Epithelial cell of prostate (primary cell): Measurements from ENCODE around the gene SEMA5A.

Experiments used
- DNase-seq: peaks from one replicate; pipeline ENCODE4 v3.0.0-alpha.2; 2011; ENCODE audit warnings: low read depth, low spot score
- H3K27ac ChIP-seq: fragments of 450-650 bp; 2 replicates; pipeline ENCODE4 v1.5.1; 2017; ENCODE audit warnings: mild to moderate bottlenecking

SEMA5A gene

DNA sequence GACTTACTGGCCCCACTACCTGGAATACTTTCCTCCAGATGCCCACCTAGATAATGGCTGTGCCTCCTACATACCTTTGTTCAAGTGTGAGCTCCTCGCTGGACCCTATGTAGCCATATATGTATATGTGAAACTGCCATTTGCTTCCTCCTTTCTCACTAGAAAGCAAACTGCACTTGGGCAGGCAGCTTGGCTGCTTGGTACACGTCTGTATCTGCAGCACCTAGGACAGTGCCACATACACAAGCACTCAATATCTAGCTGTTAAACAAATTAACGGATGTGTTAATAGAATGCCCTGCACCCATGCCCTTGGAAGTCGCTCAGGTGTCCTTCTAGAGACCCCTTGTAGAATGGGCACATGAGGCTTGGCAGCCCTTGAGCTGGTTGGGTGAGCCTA is 301.5 kb downstream of the SEMA5A start:
- DNase-seq, result no peak
- H3K27ac ChIP-seq, result no peak overlapping the region

- H3K27ac ChIP-seq, result no peak overlapping the region
- DNase-seq, result no peak
Observed at GRCh38 chr5:9241479-9242305, 304.2 kb downstream of the SEMA5A start.

- H3K27ac ChIP-seq, result peak overlapping the region; percentile 79
- DNase-seq, result no peak
Observed at GRCh38 chr5:9240431-9240830, 305.4 kb downstream of the SEMA5A start.

DNA sequence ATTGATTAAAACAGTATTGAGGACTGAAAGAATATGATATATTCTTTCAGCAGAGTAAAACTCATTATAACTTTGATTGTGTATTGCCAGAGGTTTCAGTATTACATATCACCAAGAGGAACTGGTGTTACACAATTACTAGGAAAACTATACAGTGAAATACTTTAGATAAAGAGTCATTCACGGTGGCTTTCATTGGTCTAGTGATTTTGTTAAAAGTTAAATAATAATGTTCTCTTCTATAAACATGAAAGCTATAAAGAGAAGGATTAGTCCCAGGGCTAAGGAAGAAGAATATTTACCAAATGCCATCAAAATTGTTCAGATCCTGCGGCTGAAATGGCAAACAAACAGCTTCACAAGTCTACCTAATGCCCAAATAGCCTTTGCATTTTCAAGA is 306.2 kb downstream of the SEMA5A start:
- DNase-seq, result no peak
- H3K27ac ChIP-seq, result peak overlapping the region; percentile 79

DNA sequence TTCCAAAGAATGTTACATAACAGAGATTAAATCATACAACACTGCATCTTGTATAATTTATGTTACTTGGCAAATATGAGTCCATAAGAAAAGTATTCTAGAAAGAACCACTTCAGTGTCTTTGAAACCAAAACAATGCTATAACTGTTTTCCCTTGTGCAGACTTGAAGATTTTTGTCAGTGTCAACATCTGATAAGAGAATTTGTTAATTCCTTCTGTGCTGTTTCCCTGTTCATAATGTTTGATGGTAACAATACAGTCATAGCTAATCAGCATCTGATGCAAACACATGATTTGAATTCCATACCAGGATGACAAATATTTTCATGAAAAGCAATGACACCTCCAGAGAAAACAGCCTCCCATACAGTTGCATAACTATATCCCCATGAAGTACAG is 306.8 kb downstream of the SEMA5A start:
- peak overlapping the region; percentile 79 for H3K27ac ChIP-seq
- peak; percentile 51 for DNase-seq

DNA sequence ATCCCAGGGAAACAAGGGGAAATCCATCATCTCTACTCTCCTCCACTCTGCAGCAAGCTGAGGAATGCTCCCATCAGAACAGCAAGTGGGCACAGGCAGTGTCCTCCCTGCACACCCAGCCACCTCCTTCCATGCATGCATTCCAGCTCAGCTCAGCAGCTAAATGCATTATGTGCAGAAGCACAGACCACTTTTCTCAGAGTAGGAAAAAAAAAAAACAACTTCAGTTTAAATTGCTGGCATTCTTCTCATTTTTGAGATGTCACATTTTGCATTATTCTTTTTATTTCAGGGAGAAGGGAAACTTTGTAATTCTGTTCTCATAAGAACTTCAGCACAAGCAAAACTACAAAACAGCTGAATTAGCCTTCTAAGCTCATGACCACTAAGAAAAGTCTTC is 312.2 kb downstream of the SEMA5A start:
- H3K27ac ChIP-seq, result no peak overlapping the region
- DNase-seq, result no peak

- no peak overlapping the region for H3K27ac ChIP-seq
- no peak for DNase-seq
Observed at GRCh38 chr5:9233035-9233434, 312.8 kb downstream of the SEMA5A start.

GRCh38 chr5:9231842-9232241 is 314.0 kb downstream of the SEMA5A start:
- no peak overlapping the region for H3K27ac ChIP-seq
- no peak for DNase-seq

DNA sequence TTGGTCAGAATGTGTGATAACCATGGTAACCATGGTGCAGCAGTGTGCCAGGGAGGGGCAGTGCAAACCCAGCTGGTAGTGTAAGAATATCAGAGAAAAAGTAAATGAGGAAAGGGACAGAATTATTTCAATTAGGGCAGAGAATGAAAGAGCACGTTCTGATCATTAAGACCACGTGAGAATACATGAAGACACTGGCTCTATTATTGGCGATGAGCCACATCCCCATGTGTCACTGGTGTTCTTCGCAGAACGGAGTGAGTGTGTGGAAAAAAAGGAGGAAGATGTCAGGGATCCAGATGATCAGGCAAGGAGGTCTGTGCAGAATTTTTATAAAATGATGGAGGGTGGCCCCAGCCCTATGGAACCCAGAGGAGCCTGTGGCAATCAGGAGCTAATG is 315.5 kb downstream of the SEMA5A start:
- H3K27ac ChIP-seq, result no peak overlapping the region
- no peak for DNase-seq

GRCh38 chr5:9226016-9226536 is 319.8 kb downstream of the SEMA5A start:
- H3K27ac ChIP-seq, result no peak overlapping the region
- no peak for DNase-seq

DNA sequence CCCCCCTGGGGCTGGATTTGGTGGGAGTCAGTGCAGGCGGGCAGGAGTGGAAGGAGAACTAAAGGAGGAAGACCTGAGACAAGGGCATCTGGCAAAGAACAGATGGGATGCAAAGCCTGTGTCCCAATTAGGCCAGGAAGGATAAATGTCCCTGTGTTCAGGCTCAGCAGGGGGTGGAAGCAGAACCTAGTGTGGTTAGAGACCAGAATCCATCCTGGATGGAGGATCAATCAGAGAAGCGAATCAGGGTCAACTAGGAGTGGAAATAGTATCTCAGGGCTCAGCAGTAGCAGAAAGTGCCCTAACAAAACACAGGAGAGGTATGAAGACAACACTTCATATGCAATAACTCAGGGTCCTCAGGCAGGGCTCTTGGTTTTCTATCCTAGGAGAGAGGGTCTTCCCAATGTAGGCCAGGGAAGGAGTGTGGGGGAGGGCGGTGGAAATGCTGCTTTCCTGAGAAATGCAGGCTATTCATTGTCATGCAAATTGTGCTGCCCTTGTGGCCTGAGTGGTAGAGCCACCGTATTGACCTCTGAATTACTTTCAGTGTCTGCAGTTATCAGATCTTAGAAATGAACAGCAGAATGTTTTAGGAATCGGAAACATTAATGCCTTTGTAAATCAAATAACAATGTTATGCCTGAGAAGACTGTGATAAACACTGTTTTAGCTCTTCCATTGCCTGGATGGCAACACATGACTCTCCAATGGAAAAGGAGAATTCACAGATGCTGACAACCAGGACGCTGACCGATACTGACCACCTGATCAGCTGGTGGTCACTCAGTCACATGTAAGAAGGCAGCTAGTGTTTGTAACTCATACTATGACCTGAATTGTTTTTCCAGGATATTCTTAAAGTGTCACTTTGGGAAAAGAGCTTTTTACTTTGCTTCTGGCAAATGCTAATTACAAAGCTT is 323.6 kb downstream of the SEMA5A start:
- no peak overlapping the region for H3K27ac ChIP-seq
- DNase-seq, result no peak

DNA sequence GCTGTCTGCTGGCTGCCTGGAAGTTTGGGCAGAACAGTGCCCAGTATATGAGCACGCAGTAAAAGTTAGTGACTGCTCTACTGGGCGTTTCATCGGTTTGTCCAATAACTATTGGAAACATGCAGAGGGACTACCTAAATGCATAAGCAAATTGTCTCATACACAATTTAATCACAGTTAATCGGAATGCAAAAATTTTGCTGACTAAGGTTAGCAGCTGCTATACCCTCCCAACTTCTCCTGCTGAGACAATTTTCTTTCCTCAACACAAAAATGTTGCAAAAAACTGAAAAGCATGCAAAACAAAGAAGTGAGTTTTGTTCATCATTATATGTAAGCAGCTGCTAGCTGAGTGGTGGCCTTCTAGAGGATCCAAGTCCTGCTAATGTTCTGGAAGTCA is 327.5 kb downstream of the SEMA5A start:
- DNase-seq, result no peak
- no peak overlapping the region for H3K27ac ChIP-seq

DNA sequence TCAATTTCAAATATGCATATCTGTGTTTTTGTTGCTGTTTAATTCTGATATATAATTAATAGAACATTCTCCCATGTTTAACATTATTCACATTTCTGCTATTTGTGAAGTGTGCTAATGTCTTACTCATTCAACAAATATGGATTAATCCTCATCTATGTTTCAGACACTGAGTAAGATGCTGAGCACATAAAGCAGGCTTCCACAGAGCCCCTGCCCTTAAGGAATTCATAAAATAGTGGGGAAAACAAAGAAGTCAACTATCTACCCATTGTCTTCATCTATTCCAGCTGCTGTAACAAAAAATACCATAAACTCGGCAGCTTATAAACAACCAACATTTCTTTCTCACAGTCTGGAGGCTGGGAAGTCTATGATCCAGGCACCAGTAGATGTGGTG is 333.3 kb downstream of the SEMA5A start:
- no peak for DNase-seq
- H3K27ac ChIP-seq, result no peak overlapping the region

DNA sequence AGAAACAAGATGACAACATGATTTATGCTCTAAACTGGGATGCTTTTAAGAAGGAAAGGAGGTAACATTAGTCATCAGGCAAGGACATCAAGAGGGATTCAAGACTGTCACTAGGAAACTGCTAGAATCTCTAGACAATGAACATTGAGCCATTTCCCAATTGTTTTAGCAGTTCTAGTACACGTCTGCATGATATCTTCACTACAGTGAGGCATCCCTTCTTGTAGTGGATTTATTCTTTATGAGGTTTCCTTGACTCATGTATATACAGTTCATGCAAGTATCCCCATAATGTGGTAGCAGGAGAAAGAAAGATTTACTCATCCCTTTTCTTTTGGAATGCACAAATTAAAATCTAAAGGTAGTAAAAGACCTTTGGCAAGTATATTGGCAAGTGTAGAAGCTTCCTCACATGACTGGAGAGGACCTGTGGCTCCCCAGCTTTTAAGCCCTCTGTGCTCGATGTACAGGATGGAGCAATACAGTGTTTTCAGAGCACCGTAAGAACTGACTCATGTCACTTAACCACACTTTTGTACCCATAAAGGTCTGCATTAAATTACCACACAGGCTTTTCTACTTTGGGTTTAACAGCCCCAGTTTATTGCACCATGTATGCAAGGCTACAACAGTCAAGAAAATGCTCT is 335.9 kb downstream of the SEMA5A start:
- DNase-seq, result no peak

GRCh38 chr5:9207817-9208418 is 338.0 kb downstream of the SEMA5A start:
- no peak overlapping the region for H3K27ac ChIP-seq
- DNase-seq, result no peak

More for the DNA sequence above, 335.9 kb downstream of the SEMA5A start:
- no peak overlapping the region for H3K27ac ChIP-seq

- DNase-seq, result no peak
- H3K27ac ChIP-seq, result no peak overlapping the region
Observed at GRCh38 chr5:9202636-9203035, 343.2 kb downstream of the SEMA5A start.

GRCh38 chr5:9201761-9202160 is 344.1 kb downstream of the SEMA5A start:
- DNase-seq, result no peak
- no peak overlapping the region for H3K27ac ChIP-seq

- H3K27ac ChIP-seq, result no peak overlapping the region
- no peak for DNase-seq
Observed at GRCh38 chr5:9201011-9201410, 344.9 kb downstream of the SEMA5A start.

DNA sequence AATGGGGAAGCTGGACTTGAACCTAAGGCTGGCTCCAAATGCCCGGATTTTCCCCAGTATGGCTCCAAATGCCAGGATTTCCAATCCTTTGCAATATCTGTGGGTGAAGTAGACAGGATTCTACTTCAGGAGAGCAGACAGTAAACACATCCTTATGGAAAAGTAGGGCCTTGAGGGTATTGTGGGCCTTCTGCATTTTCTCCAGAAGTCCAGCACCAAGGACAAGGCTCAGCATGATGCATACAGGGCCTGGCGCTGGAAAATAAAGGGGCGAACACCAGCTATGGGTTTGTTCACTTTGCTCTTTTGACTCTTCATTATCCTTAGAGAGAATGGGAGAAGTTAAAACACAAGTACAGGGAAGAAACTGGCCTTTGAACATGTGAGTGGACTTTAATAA is 347.5 kb downstream of the SEMA5A start:
- no peak for DNase-seq

GRCh38 chr5:9197881-9198260 is 348.0 kb downstream of the SEMA5A start:
- DNase-seq, result no peak
- H3K27ac ChIP-seq, result no peak overlapping the region

More for the DNA sequence above, 347.5 kb downstream of the SEMA5A start:
- no peak overlapping the region for H3K27ac ChIP-seq
